CD8-positive, alpha-beta memory T cell (primary cell): ENCODE data around the gene OTUD3. TPM values are rescaled to one million over a fixed set of nuclear protein-coding genes. Genes with fewer than 3 reads are reported as not detected.
"Not testable (repeated sequence)": the region's sequence is repeated elsewhere in the genome, so short reads cannot be mapped to it uniquely, and the experiment has no call there.

ENCODE experiments used
- CTCF ChIA-PET: fragments of 350-600 bp; sonication (Branson Sonifier 250); formaldehyde crosslinking; loops from one replicate; lab custom pipeline; 2021; ENCODE audit warnings: antibody characterized with exemption; lab: Charles Lee
- POLR2A ChIA-PET: fragments of 350-600 bp; sonication (Branson Sonifier 250); formaldehyde crosslinking; loops from one replicate; lab custom pipeline; 2021; ENCODE audit warnings: antibody characterized with exemption; lab: Charles Lee
- DNase-seq, 5 donors: peaks; one replicate each; pipeline versions ENCODE4 v3.0.0 to v3.0.0-alpha.2; 2020 to 2022; ENCODE audit warnings: mixed read lengths in 1 of 5
- H3K27ac ChIP-seq: one replicate; pipeline ENCODE4 v1.7.0; 2013; ENCODE audit warnings: low read depth, mild to moderate bottlenecking, low read length, moderate library complexity
- H3K27me3 ChIP-seq: 2 replicates; pipeline ENCODE4 v1.7.0; 2013; ENCODE audit warnings: low read length, mild to moderate bottlenecking; ENCODE audit not compliant: insufficient read depth, poor library complexity, severe bottlenecking
- H3K36me3 ChIP-seq: 2 replicates; pipeline ENCODE4 v1.7.0; 2013; ENCODE audit warnings: mild to moderate bottlenecking, low read length, moderate library complexity; ENCODE audit not compliant: insufficient read depth
- H3K4me1 ChIP-seq: 2 replicates; pipeline ENCODE4 v1.7.0; 2013; ENCODE audit warnings: mild to moderate bottlenecking, low read length, moderate library complexity; ENCODE audit not compliant: insufficient read depth
- H3K4me3 ChIP-seq: 2 replicates; pipeline ENCODE4 v1.7.0; 2013; ENCODE audit warnings: mild to moderate bottlenecking, low read length
- H3K9me3 ChIP-seq: 2 replicates; pipeline ENCODE4 v1.7.0; 2013; ENCODE audit warnings: mild to moderate bottlenecking, low read length
- H3K27ac Mint-ChIP-seq, 8 donors: one replicate each; pipeline ENCODE4 v1.8.0; 2020 to 2021; ENCODE audit warnings: mixed read lengths in 8 of 8, mild to moderate bottlenecking in 6 of 8, inconsistent platforms in 3 of 8, moderate library complexity in 3 of 8
- H3K27me3 Mint-ChIP-seq, 2 donors: one replicate each; pipeline ENCODE4 v1.8.0; 2020 to 2021; ENCODE audit warnings: mixed read lengths in 2 of 2, mild to moderate bottlenecking in 1 of 2, moderate library complexity in 1 of 2
- H3K36me3 Mint-ChIP-seq, 3 donors: one replicate each; pipeline ENCODE4 v1.8.0; 2020 to 2021; ENCODE audit warnings: mixed read lengths in 3 of 3, inconsistent platforms in 1 of 3, mild to moderate bottlenecking in 1 of 3
- H3K4me1 Mint-ChIP-seq, 3 donors: one replicate each; pipeline ENCODE4 v1.8.0; 2020 to 2021; ENCODE audit warnings: mixed read lengths in 3 of 3, inconsistent platforms in 1 of 3, mild to moderate bottlenecking in 1 of 3
- H3K4me3 Mint-ChIP-seq, 7 donors: one replicate each; pipeline ENCODE4 v1.8.0; 2020 to 2021; ENCODE audit warnings: mixed read lengths in 7 of 7, mild to moderate bottlenecking in 6 of 7, moderate library complexity in 4 of 7, inconsistent platforms in 2 of 7
- H3K9me3 Mint-ChIP-seq, 5 donors: one replicate each; pipeline ENCODE4 v1.8.0; 2020 to 2022; ENCODE audit warnings: mixed read lengths in 5 of 5, mild to moderate bottlenecking in 3 of 5, moderate library complexity in 2 of 5, inconsistent platforms in 1 of 5
- polyA plus RNA-seq: library from polyadenylated mRNA; unstranded; fragments of 300-500 nt; fragmentation: Illumina TruSeq; gene quantifications from one replicate; pipeline ENCODE4 v1.2.3, GENCODE V29; 2021
- total RNA-seq, 2 experiments: library from RNA; stranded (reverse); gene quantifications; one replicate each; pipeline ENCODE4 v1.2.3, GENCODE V29; 2021

OTUD3 gene
- total and polyA plus RNA-seq, 3 experiments from 2014 or later, result 1.1 to 7.9 (median 6.0) TPM

GRCh38 chr1:19861034-19861433, 21.2 kb upstream of the OTUD3 start:
- CTCF ChIA-PET, result no interaction called here
- Histone ChIP-seq H3K4me1 (no peaks in the 10 kb centered on the region), H3K27ac (no peak overlapping the region), H3K4me3 (no peak overlapping the region), H3K36me3 (no peaks in the 10 kb centered on the region), H3K9me3 (no peaks in the 10 kb centered on the region), H3K27me3 (peaks cover 5% of the 10 kb centered on the region)
- no peak overlapping the region for H3K4me3 Mint-ChIP-seq
- H3K36me3 Mint-ChIP-seq, result peaks cover 0 to 3% (median 0%) of the 10 kb centered on the region in 3 donors
- H3K27me3 Mint-ChIP-seq, result peaks cover 19 to 70% of the 10 kb centered on the region in 2 donors
- POLR2A ChIA-PET, result no interaction called here
- H3K9me3 Mint-ChIP-seq, result peaks cover 5 to 8% (median 5%) of the 10 kb centered on the region in 5 donors
- no peak for DNase-seq
- no peak overlapping the region for H3K27ac Mint-ChIP-seq
- no peaks in the 10 kb centered on the region for H3K4me1 Mint-ChIP-seq

- H3K27ac ChIP-seq, result no peak overlapping the region
- no peak overlapping the region for H3K27ac Mint-ChIP-seq
- no peak overlapping the region for H3K4me3 Mint-ChIP-seq
- no peaks in the 10 kb centered on the region for H3K9me3 ChIP-seq
- no peaks in the 10 kb centered on the region for H3K4me1 Mint-ChIP-seq
- no peaks in the 10 kb centered on the region for H3K36me3 ChIP-seq
- ChIA-PET POLR2A (no interaction called here), CTCF (no interaction called here)
- DNase-seq, result no peak
- no peak overlapping the region for H3K4me3 ChIP-seq
- no peaks in the 10 kb centered on the region for H3K4me1 ChIP-seq
- H3K36me3 Mint-ChIP-seq, result peaks cover 0 to 3% (median 0%) of the 10 kb centered on the region in 3 donors
- peaks cover 5% of the 10 kb centered on the region for H3K27me3 ChIP-seq
- H3K27me3 Mint-ChIP-seq, result peaks cover 19 to 73% of the 10 kb centered on the region in 2 donors
- H3K9me3 Mint-ChIP-seq, result peaks cover 5 to 8% (median 5%) of the 10 kb centered on the region in 5 donors
Measured at GRCh38 chr1:19861842-19862530, 20.2 kb upstream of the OTUD3 start.

GRCh38 chr1:19862944-19863343, 19.3 kb upstream of the OTUD3 start:
- Mint-ChIP-seq H3K27ac (no peak overlapping the region), H3K9me3 (peaks cover 5 to 8% (median 5%) of the 10 kb centered on the region in 5 donors), H3K4me1 (no peaks in the 10 kb centered on the region), H3K4me3 (no peak overlapping the region), H3K27me3 (peaks cover 22 to 71% of the 10 kb centered on the region in 2 donors), H3K36me3 (peaks cover 0 to 3% (median 0%) of the 10 kb centered on the region in 3 donors)
- H3K9me3 ChIP-seq, result no peaks in the 10 kb centered on the region
- no peak overlapping the region for H3K27ac ChIP-seq
- H3K36me3 ChIP-seq, result no peaks in the 10 kb centered on the region
- no peak overlapping the region for H3K4me3 ChIP-seq
- CTCF ChIA-PET, result no interaction called here
- no peak for DNase-seq
- H3K4me1 ChIP-seq, result no peaks in the 10 kb centered on the region
- POLR2A ChIA-PET, result no interaction called here
- H3K27me3 ChIP-seq, result peaks cover 5% of the 10 kb centered on the region

- Histone ChIP-seq H3K9me3 (no peaks in the 10 kb centered on the region), H3K27me3 (no peaks in the 10 kb centered on the region), H3K27ac (no peak overlapping the region), H3K36me3 (no peaks in the 10 kb centered on the region), H3K4me1 (no peaks in the 10 kb centered on the region), H3K4me3 (no peak overlapping the region)
- no peaks in the 10 kb centered on the region for H3K4me1 Mint-ChIP-seq
- H3K9me3 Mint-ChIP-seq, result peaks cover 5 to 8% (median 5%) of the 10 kb centered on the region in 5 donors
- POLR2A ChIA-PET, result interaction anchor here (0.5 kb wide), 1 partner anchor 64 kb away, joined by 3 read pairs; no protein-coding TSS in a partner anchor
- peaks cover 21 to 72% of the 10 kb centered on the region in 2 donors for H3K27me3 Mint-ChIP-seq
- H3K27ac Mint-ChIP-seq, result no peak overlapping the region
- H3K4me3 Mint-ChIP-seq, result no peak overlapping the region
- peaks cover 0 to 3% (median 0%) of the 10 kb centered on the region in 3 donors for H3K36me3 Mint-ChIP-seq
- CTCF ChIA-PET, result no interaction called here
- DNase-seq, result no peak
Measured at GRCh38 chr1:19864570-19865160, 17.5 kb upstream of the OTUD3 start.

- CTCF ChIA-PET, result interaction anchor here (1.5 kb wide), 1 partner anchor 16 kb away, joined by 6 read pairs; the partner anchor contains the start of gene OTUD3
- Histone ChIP-seq H3K27ac (no peak overlapping the region), H3K36me3 (no peaks in the 10 kb centered on the region), H3K4me3 (no peak overlapping the region), H3K9me3 (no peaks in the 10 kb centered on the region), H3K27me3 (no peaks in the 10 kb centered on the region), H3K4me1 (no peaks in the 10 kb centered on the region)
- POLR2A ChIA-PET, result no interaction called here
- Mint-ChIP-seq H3K4me3 (no peak overlapping the region), H3K36me3 (peaks cover 0 to 3% (median 0%) of the 10 kb centered on the region in 3 donors), H3K27ac (no peak overlapping the region), H3K27me3 (peaks cover 17 to 64% of the 10 kb centered on the region in 2 donors), H3K4me1 (no peaks in the 10 kb centered on the region), H3K9me3 (peaks cover 5 to 8% (median 5%) of the 10 kb centered on the region in 5 donors)
- no peak for DNase-seq
Measured at GRCh38 chr1:19866029-19866428, 16.2 kb upstream of the OTUD3 start.

- CTCF ChIA-PET, result interaction anchor here (1.5 kb wide), 1 partner anchor 15 kb away, joined by 6 read pairs; the partner anchor contains the start of gene OTUD3
- Histone ChIP-seq H3K4me1 (no peaks in the 10 kb centered on the region), H3K4me3 (no peak overlapping the region), H3K9me3 (no peaks in the 10 kb centered on the region), H3K36me3 (no peaks in the 10 kb centered on the region), H3K27me3 (no peaks in the 10 kb centered on the region), H3K27ac (no peak overlapping the region)
- H3K9me3 Mint-ChIP-seq, result peaks cover 5 to 8% (median 5%) of the 10 kb centered on the region in 5 donors
- no peak for DNase-seq
- POLR2A ChIA-PET, result interaction anchor here (0.6 kb wide), 1 partner anchor 105 kb away, joined by 3 read pairs; no protein-coding TSS in a partner anchor
- no peaks in the 10 kb centered on the region for H3K4me1 Mint-ChIP-seq
- H3K27ac Mint-ChIP-seq, result no peak overlapping the region
- peaks cover 0 to 3% (median 0%) of the 10 kb centered on the region in 3 donors for H3K36me3 Mint-ChIP-seq
- peaks cover 17 to 59% of the 10 kb centered on the region in 2 donors for H3K27me3 Mint-ChIP-seq
- H3K4me3 Mint-ChIP-seq, result no peak overlapping the region
Measured at GRCh38 chr1:19866758-19867157, 15.4 kb upstream of the OTUD3 start.

- H3K27me3 Mint-ChIP-seq, result peaks cover 13 to 64% of the 10 kb centered on the region in 2 donors
- POLR2A ChIA-PET, result interaction anchor here (0.7 kb wide), 1 partner anchor 43 kb away, joined by 3 read pairs; no protein-coding TSS in a partner anchor
- H3K4me1 ChIP-seq, H3K36me3 ChIP-seq, H3K36me3 Mint-ChIP-seq, H3K27ac ChIP-seq, H3K9me3 ChIP-seq, H3K27me3 ChIP-seq, DNase-seq, CTCF ChIA-PET, H3K4me3 ChIP-seq, H3K4me3 Mint-ChIP-seq, H3K27ac Mint-ChIP-seq, H3K9me3 Mint-ChIP-seq, H3K4me1 Mint-ChIP-seq: not testable (repeated sequence)
Measured at GRCh38 chr1:19868575-19868974, 13.6 kb upstream of the OTUD3 start.

- H3K27ac ChIP-seq, H3K4me3 ChIP-seq, H3K36me3 Mint-ChIP-seq, CTCF ChIA-PET, H3K4me1 ChIP-seq, H3K9me3 ChIP-seq, DNase-seq, H3K9me3 Mint-ChIP-seq, POLR2A ChIA-PET, H3K36me3 ChIP-seq, H3K4me1 Mint-ChIP-seq, H3K27me3 ChIP-seq, H3K4me3 Mint-ChIP-seq, H3K27ac Mint-ChIP-seq: not testable (repeated sequence)
- H3K27me3 Mint-ChIP-seq, result peaks cover 9 to 63% of the 10 kb centered on the region in 2 donors
Measured at GRCh38 chr1:19869453-19869852, 12.7 kb upstream of the OTUD3 start.
